ENCODE data around the gene CNTN5. TPM values are rescaled to one million over a fixed set of nuclear protein-coding genes. Genes with fewer than 3 reads are reported as not detected.

CNTN5 gene
- polyA plus RNA-seq, 1 of the 3 experiments (the other 2 are of a cell fraction): not detected

DNA sequence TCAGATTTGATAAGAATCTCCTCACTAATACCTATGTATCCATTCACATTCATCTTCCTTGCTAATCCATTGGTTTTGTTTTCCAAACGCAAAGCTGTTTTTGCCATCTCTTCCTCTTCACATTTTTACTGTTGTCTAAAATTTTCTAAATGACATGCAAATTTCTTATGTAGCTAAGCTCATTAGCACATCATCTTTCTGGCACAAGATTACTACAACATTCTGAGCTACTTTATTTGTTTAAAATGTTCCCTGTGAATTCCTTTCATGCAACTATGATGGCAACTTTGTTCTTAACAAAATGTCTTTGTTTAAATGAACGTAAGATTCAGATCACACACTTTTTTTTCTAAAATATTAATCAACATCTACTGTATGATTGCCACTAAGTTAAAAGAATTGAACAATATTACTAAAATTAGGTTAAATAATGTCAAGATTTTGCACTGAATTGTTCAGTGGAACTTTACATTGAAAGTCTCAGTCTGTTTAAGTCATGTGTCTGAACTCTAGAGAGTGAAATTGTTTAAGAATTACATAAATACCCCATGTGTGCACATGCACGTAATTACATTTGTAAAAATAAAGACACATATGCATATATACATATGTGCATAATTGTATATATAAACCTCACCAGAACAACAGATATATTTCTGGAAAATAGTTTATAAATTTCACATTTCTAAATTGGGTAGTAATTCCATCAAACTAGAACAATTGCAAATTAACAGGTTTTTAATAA, 688.4 kb downstream of the CNTN5 start:
- CTCF ChIA-PET: no interaction called here
- TF ChIP-seq NFIC (IDR thresholded peaks at IDR 0.05; ENCODE audit: borderline replicate concordance) (no peak), GABPA (IDR thresholded peaks at IDR 0.05; ENCODE audit: low read depth) (no peak), RAD21 (IDR thresholded peaks at IDR 0.05; ENCODE audit: low read length) (no peak), NRF1 (IDR thresholded peaks at IDR 0.05; ENCODE audit: low read depth, low read length) (no peak), FOSL2 (IDR thresholded peaks at IDR 0.05; ENCODE audit: borderline replicate concordance, low read depth) (no peak), FOXM1 (IDR thresholded peaks at IDR 0.05; ENCODE audit: low read depth) (no peak), JUND (IDR thresholded peaks at IDR 0.05) (no peak), CHD2 (IDR thresholded peaks at IDR 0.05; ENCODE audit: low read length, partially characterized antibody) (no peak), RCOR1 (IDR thresholded peaks at IDR 0.05; ENCODE audit: low read length) (no peak), RFX5 (IDR thresholded peaks at IDR 0.05; ENCODE audit: low read length) (no peak), TAF1 (IDR thresholded peaks at IDR 0.05; ENCODE audit: borderline replicate concordance, low read depth, low read length) (no peak), MXI1 (IDR thresholded peaks at IDR 0.05; ENCODE audit: low read depth, low read length) (no peak), ELF1 (IDR thresholded peaks at IDR 0.05) (no peak), EP300 (IDR thresholded peaks at IDR 0.05; ENCODE audit: borderline replicate concordance in 1 of 2, low read depth in 1 of 2, low read length in 1 of 2) (no peak)
- TF ChIP-seq, protein P1, sequence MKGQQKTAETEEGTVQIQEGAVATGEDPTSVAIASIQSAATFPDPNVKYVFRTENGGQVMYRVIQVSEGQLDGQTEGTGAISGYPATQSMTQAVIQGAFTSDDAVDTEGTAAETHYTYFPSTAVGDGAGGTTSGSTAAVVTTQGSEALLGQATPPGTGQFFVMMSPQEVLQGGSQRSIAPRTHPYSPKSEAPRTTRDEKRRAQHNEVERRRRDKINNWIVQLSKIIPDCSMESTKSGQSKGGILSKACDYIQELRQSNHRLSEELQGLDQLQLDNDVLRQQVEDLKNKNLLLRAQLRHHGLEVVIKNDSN (IDR thresholded peaks at IDR 0.05; ENCODE audit: borderline replicate concordance, low read depth): no peak
- TF ChIP-seq, protein P2, sequence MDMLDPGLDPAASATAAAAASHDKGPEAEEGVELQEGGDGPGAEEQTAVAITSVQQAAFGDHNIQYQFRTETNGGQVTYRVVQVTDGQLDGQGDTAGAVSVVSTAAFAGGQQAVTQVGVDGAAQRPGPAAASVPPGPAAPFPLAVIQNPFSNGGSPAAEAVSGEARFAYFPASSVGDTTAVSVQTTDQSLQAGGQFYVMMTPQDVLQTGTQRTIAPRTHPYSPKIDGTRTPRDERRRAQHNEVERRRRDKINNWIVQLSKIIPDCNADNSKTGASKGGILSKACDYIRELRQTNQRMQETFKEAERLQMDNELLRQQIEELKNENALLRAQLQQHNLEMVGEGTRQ (IDR thresholded peaks at IDR 0.05; ENCODE audit: borderline replicate concordance, low read depth, low read length): no peak
- TF ChIP-seq, protein P3, sequence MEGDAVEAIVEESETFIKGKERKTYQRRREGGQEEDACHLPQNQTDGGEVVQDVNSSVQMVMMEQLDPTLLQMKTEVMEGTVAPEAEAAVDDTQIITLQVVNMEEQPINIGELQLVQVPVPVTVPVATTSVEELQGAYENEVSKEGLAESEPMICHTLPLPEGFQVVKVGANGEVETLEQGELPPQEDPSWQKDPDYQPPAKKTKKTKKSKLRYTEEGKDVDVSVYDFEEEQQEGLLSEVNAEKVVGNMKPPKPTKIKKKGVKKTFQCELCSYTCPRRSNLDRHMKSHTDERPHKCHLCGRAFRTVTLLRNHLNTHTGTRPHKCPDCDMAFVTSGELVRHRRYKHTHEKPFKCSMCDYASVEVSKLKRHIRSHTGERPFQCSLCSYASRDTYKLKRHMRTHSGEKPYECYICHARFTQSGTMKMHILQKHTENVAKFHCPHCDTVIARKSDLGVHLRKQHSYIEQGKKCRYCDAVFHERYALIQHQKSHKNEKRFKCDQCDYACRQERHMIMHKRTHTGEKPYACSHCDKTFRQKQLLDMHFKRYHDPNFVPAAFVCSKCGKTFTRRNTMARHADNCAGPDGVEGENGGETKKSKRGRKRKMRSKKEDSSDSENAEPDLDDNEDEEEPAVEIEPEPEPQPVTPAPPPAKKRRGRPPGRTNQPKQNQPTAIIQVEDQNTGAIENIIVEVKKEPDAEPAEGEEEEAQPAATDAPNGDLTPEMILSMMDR (IDR thresholded peaks at IDR 0.05): no peak

More for the DNA sequence above, 688.4 kb downstream of the CNTN5 start:
- Histone ChIP-seq H3K27ac (ENCODE audit: low read depth in 2 of 2, low read length in 1 of 2) (no peak overlapping the region), H2AFZ (ENCODE audit: low read depth) (no peak overlapping the region), H3K79me2 (ENCODE audit: insufficient read depth) (no peaks in the 10 kb centered on the region), H3K9ac (no peak overlapping the region), H3K27me3 (ENCODE audit: insufficient read depth) (no peaks in the 10 kb centered on the region), H3K4me3 (ENCODE audit: low read depth in 2 of 2, low read length in 1 of 2) (no peak overlapping the region), H3K9me2 (no peaks in the 10 kb centered on the region), H3K4me2 (no peak overlapping the region), H3F3A (replicated peaks; ENCODE audit: insufficient read depth) (no peaks in the 10 kb centered on the region), H4K20me1 (ENCODE audit: insufficient read depth) (no peaks in the 10 kb centered on the region), H3K9me3 (no peaks in the 10 kb centered on the region), H3K36me3 (replicated peaks in 1 of 2; ENCODE audit: control insufficient read depth in 1 of 2, insufficient read depth in 2 of 2, low read length in 1 of 2) (no peaks in the 10 kb centered on the region), H3K4me1 (ENCODE audit: control insufficient read depth in 1 of 2, insufficient read depth in 2 of 2, low read depth in 1 of 2, low read length in 1 of 2) (no peaks in the 10 kb centered on the region)
- WGBS (ENCODE audit: low lambda C conversion rate): 21% methylated on average over 3 of the region's 3 CpGs
- no peak for DNase-seq
- POLR2A ChIA-PET: no interaction called here

All from SK-N-SH (cell line).